DMS79 (cell line): Measurements from ENCODE around the gene GDPD2.

Experiments
- DNase-seq: peaks from one replicate; lab custom pipeline; 2025; lab: John Stamatoyannopoulos, UW

The GDPD2 gene

GRCh38 chrX:70437921-70438665, 15.0 kb downstream of the GDPD2 start:
- DNase-seq, result no peak

- DNase-seq, result no peak
These were observed 15.9 kb downstream of the GDPD2 start for GRCh38 chrX:70439016-70439415.

- DNase-seq, result no peak
These were observed 19.1 kb downstream of the GDPD2 start for GRCh38 chrX:70442224-70442623.

- DNase-seq, result peak; percentile 6
These were observed 21.3 kb downstream of the GDPD2 start, which contains the start of gene DLG3 for GRCh38 chrX:70444326-70444945. Gene DLG3, plus strand, starts transcription at chrX:70444835. Its CDS starts 367 bp downstream, at chrX:70445202.

- DNase-seq, result no peak
These were observed 22.0 kb downstream of the GDPD2 start for GRCh38 chrX:70444946-70445656.

GRCh38 chrX:70445951-70446350, 22.8 kb downstream of the GDPD2 start:
- DNase-seq, result no peak

- DNase-seq, result no peak
These were observed 23.6 kb downstream of the GDPD2 start for GRCh38 chrX:70446380-70447350.

- DNase-seq, result no peak
These were observed 26.4 kb downstream of the GDPD2 start for GRCh38 chrX:70449457-70449966.

- peak; percentile 9 for DNase-seq
These were observed 29.1 kb downstream of the GDPD2 start for GRCh38 chrX:70452143-70452733.

- DNase-seq, result no peak
These were observed 30.0 kb downstream of the GDPD2 start for GRCh38 chrX:70453024-70453618.

- peak; percentile 89 for DNase-seq
These were observed 31.6 kb downstream of the GDPD2 start for GRCh38 chrX:70454441-70455365.

GRCh38 chrX:70455366-70456202, 32.5 kb downstream of the GDPD2 start:
- DNase-seq, result no peak

- no peak for DNase-seq
These were observed 33.1 kb downstream of the GDPD2 start for GRCh38 chrX:70456256-70456655.

- DNase-seq, result no peak
These were observed 37.9 kb downstream of the GDPD2 start for GRCh38 chrX:70461026-70461425.

- DNase-seq, result no peak
These were observed 40.9 kb downstream of the GDPD2 start for GRCh38 chrX:70464051-70464450.

- DNase-seq, result no peak
These were observed 43.9 kb downstream of the GDPD2 start for GRCh38 chrX:70466968-70467367.

GRCh38 chrX:70468709-70469108, 45.6 kb downstream of the GDPD2 start:
- no peak for DNase-seq

- DNase-seq, result no peak
These were observed 47.8 kb downstream of the GDPD2 start for GRCh38 chrX:70470850-70471289.
